ENCODE data around the gene CYP4F22.
A peak's percentile ranks its signal among the peaks of the same experiment; 100 is the strongest.
"Not testable (repeated sequence)": the region's sequence is repeated elsewhere in the genome, so short reads cannot be mapped to it uniquely, and the experiment has no call there.

Gene CYP4F22

GRCh38 chr19:15577184-15577771, 69.0 kb downstream of the CYP4F22 start:
- DNase-seq = no peak

DNA sequence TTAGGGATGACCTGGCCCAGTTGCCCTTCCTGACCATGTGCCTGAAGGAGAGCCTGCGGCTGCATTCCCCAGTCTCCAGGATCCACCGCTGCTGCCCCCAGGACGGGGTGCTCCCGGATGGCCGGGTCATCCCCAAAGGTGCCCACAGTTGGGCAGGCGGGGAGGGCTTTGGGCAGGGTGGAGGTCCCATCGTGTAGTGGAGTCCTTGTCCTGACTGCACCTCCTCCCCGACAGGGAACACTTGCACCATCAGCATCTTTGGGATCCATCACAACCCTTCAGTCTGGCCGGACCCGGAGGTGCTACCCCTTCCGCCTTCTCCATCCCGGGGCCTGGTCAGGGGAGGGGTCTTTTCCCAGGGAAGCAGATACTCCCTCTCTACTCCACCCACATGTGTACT, 75.0 kb downstream of the CYP4F22 start:
- DNase-seq = no peak

DNA sequence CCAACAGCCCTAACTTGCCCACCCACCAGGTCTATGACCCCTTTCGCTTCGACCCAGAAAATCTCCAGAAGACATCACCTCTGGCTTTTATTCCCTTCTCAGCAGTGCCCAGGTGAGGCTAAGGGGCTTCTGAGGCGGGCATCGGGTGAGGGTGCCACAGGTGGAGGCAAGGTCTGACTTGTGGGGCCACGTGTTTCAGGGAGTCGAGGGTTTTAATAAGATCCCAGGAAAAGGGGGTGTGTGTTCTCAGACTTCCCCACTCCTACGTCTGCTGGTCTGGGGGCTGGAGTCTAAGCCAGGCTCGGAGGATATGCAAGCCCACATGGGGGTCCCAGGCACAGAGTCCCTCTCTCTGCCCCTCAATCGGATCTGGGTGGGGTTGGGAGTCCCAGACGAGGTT, 75.8 kb downstream of the CYP4F22 start:
- no peak for DNase-seq

DNA sequence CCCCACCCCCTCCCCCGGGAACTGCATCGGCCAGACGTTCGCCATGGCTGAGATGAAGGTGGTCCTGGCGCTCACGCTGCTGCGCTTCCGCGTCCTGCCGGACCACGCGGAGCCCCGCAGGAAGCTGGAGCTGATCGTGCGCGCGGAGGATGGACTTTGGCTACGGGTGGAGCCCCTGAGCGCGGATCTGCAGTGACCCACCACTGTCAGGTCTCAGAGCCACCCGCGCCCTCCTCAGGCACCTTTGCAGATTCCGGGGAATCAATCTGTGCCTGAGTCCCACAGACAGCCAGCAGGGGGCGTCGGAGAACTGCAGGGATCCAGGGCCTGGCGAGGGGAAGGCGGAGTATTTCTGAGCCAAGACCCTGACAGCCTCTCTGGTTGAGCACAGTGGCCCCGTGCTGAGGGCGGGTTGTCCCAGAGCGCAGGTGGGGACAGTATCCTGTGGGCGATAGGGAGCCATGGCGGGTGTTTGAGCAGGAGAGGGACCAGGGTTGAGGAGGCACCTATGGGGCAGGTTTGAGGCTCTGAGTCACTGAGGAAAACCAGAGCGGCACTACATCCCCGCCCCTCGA, 76.3 kb downstream of the CYP4F22 start:
- DNase-seq = peak; percentile 90

- no peak for DNase-seq
Observed at GRCh38 chr19:15587663-15588062, 79.3 kb downstream of the CYP4F22 start.

- no peak for DNase-seq
Observed at GRCh38 chr19:15588265-15588664, 79.9 kb downstream of the CYP4F22 start.

DNA sequence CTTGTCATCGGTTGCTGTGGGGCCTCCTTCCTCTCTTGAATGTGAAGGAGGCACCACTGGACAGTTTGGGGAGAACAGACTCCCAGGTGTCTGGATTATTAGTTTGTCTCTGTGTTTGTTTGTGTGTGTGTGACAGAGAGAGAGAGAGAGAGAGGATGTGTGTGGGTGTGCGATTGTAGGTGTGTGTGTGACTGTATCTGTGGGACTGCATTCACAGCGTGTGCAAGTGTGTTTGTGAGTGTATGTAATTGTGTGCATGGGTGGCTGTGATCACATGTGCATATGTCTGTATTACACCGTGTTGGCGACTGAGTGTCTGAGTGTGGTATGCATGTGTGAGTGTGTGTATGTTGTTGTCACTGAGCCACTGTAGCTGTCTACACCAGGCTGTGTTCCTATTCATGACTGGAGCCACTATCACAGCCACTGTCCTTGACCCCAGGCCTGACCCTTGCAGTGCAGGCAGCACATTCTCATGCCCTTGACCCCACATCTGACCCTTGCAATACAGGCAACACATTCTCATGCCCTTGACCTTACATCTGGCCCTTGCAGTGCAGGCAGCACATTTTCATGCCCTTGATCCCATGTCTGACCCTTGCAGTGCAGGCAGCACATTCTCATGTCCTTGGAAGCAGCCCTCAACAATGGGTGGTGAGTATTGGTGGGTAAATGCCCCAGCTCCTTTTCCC, 81.6 kb downstream of the CYP4F22 start:
- DNase-seq = no peak

DNA sequence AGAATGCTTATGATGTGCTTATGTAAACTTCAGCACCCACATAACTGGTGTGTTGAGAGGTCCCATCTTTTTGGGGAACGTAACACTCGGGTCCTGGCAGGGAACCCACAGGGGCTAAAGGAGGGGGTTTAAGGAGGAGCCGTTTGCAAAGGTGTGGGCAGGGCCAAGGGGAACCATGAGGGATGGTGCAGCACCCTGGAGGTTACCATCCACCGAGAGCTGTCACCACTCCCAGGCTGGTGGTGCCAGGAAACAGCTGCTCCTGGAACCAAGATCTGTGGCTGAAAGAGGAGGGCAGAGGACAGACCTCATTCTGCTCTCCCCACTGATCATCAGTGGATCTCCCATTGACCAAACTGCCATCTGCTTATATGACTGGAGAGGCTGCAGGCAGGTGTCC, 83.5 kb downstream of the CYP4F22 start:
- DNase-seq = no peak

DNA sequence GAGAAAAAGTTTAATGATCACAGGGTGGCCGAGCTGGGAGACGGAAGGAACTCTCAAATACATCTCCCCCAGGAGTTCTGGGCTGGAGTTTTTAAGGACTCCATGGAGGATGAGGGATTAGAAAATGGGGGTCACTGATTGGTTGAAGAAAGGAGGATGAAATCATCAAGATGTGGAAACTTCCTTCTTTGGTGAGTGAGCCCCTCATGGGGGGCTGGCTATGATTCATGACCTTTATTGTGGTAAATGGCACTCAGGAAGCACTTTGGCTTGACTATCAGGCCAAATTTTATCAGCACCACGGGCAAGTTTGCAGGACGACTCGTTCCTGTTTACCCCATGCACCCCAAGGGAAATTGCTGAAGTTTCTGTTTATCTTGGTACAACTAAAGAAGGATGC, 84.2 kb downstream of the CYP4F22 start:
- DNase-seq = not testable (repeated sequence)

DNA sequence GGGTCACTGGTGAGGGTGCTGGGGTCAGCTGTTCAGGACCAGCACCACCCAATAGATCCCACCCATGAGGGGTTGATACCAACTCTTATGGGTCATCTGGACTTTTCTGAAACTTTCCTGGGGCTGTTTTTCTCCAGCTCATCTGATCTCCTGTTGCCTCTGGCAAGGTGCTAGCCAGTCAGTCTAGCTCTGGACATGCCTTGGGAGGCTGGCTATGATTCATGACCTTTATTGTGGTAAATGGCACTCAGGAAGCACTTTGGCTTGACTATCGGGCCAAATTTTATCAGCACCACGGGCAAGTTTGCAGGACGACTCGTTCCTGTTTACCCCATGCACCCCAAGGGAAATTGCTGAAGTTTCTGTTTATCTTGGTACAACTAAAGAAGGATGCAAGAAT, 85.4 kb downstream of the CYP4F22 start:
- not testable (repeated sequence) for DNase-seq

DNA sequence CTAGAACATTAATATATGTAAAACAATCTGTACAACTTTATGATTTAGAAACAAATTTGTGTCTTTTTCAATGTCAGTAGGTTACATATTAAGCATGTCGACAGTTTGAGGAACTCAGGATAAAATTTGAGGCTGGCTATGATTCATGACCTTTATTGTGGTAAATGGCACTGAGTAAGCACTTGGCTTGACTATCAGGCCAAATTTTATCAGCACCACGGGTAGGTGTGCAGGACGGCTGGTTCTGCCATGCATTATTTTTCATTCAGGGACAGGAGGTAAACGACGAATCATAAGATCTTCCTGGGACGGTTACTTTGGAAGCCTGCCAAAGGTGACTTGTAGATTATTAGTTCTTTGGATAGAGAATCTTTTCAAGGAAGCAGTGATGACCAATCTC, 86.7 kb downstream of the CYP4F22 start:
- no peak for DNase-seq
